Osteoblast (primary cell): Measurements from ENCODE around the gene RECQL5. TPM values are rescaled to one million over a fixed set of nuclear protein-coding genes. Genes with fewer than 3 reads are reported as not detected.

Source experiments
- DNase-seq: peaks from one replicate; pipeline ENCODE4 v3.0.0; 2011; ENCODE audit warnings: low spot score, mixed read lengths; ENCODE audit not compliant: insufficient read length; ENCODE audit errors: missing footprints
- H2AFZ ChIP-seq: 2 replicates; pipeline ENCODE4 v1.6.0; 2011; ENCODE audit warnings: mild to moderate bottlenecking, low read length
- H3K27ac ChIP-seq: 2 replicates; pipeline ENCODE4 v1.5.1; 2011; ENCODE audit warnings: mild to moderate bottlenecking, low read depth, low read length, moderate library complexity
- H3K27me3 ChIP-seq: 2 replicates; pipeline ENCODE4 v1.6.0; 2012; ENCODE audit warnings: mild to moderate bottlenecking, control low read depth, inconsistent platforms, low read length, moderate library complexity; ENCODE audit not compliant: insufficient read depth
- H3K36me3 ChIP-seq: 2 replicates; pipeline ENCODE4 v1.5.1; 2011; ENCODE audit warnings: mild to moderate bottlenecking, low read length, control low read depth, moderate library complexity; ENCODE audit not compliant: insufficient read depth
- H3K4me1 ChIP-seq: 2 replicates; pipeline ENCODE4 v1.5.1; 2011; ENCODE audit warnings: mild to moderate bottlenecking, low read length, control low read depth, moderate library complexity; ENCODE audit not compliant: insufficient read depth
- H3K4me2 ChIP-seq: 2 replicates; pipeline ENCODE4 v1.6.0; 2011; ENCODE audit warnings: mild to moderate bottlenecking, low read length; ENCODE audit not compliant: insufficient read depth
- H3K4me3 ChIP-seq: fragments of 200-600 bp; sonication (generic); 3 replicates; pipeline ENCODE4 v1.5.1; 2012; ENCODE audit warnings: mild to moderate bottlenecking, low read length, inconsistent platforms; ENCODE audit not compliant: insufficient read depth
- H3K79me2 ChIP-seq: 2 replicates; pipeline ENCODE4 v1.6.0; 2012; ENCODE audit warnings: mild to moderate bottlenecking, low read length, control low read depth, inconsistent platforms; ENCODE audit not compliant: insufficient read depth
- H3K9me3 ChIP-seq: 2 replicates; pipeline ENCODE4 v1.5.1; 2011; ENCODE audit warnings: low read depth, low read length, control low read depth
- H4K20me1 ChIP-seq: 2 replicates; pipeline ENCODE4 v1.6.0; 2012; ENCODE audit warnings: mild to moderate bottlenecking, low read length, control low read depth; ENCODE audit not compliant: insufficient read depth
- total RNA-seq: library from RNA; depleted of rRNA; stranded (reverse); fragments of >200 nt; gene quantifications from 2 replicates; pipeline ENCODE4 v1.2.3, GENCODE V29; 2012
- TF ChIP-seq, protein P1 (sequence below): IDR thresholded peaks from 2 replicates; pipeline ENCODE4 v1.5.1; 2011; ENCODE audit warnings: mild to moderate bottlenecking, low read depth, low read length, moderate library complexity; ENCODE audit errors: extremely low read depth

RECQL5 gene
- total RNA-seq, 1 donor = 17.7 TPM

DNA sequence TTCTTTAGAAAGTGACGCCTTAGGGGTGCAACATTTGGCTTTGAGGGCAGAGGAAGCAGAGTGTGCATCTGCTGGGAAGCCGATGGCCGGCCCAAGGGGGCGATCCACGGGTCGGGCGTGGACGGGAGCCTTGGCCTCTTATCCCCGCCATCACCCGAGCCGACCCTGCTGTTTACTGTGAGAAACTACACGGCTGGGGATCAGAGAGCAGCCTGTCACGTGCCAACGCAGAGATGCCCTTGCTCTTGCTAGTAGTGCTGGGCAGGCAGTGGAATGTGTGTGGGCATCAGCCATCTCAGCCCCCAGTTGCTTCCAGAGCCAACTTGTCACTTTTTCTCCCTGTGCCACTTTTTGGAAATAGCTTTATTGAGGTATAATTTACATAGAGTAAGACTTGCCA, 27.6 kb upstream of the RECQL5 start:
- Histone ChIP-seq H2AFZ (no peak overlapping the region), H3K27ac (peak overlapping the region; percentile 87), H3K4me1 (peaks cover 56% of the 10 kb centered on the region), H3K27me3 (no peaks in the 10 kb centered on the region), H3K79me2 (peaks cover 55% of the 10 kb centered on the region), H3K4me2 (peak overlapping the region; percentile 73), H3K36me3 (peaks cover 19% of the 10 kb centered on the region), H3K9me3 (no peaks in the 10 kb centered on the region), H3K4me3 (no peak overlapping the region), H4K20me1 (peaks cover 17% of the 10 kb centered on the region)
- TF ChIP-seq, protein P1, sequence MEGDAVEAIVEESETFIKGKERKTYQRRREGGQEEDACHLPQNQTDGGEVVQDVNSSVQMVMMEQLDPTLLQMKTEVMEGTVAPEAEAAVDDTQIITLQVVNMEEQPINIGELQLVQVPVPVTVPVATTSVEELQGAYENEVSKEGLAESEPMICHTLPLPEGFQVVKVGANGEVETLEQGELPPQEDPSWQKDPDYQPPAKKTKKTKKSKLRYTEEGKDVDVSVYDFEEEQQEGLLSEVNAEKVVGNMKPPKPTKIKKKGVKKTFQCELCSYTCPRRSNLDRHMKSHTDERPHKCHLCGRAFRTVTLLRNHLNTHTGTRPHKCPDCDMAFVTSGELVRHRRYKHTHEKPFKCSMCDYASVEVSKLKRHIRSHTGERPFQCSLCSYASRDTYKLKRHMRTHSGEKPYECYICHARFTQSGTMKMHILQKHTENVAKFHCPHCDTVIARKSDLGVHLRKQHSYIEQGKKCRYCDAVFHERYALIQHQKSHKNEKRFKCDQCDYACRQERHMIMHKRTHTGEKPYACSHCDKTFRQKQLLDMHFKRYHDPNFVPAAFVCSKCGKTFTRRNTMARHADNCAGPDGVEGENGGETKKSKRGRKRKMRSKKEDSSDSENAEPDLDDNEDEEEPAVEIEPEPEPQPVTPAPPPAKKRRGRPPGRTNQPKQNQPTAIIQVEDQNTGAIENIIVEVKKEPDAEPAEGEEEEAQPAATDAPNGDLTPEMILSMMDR = no peak
- no peak for DNase-seq

DNA sequence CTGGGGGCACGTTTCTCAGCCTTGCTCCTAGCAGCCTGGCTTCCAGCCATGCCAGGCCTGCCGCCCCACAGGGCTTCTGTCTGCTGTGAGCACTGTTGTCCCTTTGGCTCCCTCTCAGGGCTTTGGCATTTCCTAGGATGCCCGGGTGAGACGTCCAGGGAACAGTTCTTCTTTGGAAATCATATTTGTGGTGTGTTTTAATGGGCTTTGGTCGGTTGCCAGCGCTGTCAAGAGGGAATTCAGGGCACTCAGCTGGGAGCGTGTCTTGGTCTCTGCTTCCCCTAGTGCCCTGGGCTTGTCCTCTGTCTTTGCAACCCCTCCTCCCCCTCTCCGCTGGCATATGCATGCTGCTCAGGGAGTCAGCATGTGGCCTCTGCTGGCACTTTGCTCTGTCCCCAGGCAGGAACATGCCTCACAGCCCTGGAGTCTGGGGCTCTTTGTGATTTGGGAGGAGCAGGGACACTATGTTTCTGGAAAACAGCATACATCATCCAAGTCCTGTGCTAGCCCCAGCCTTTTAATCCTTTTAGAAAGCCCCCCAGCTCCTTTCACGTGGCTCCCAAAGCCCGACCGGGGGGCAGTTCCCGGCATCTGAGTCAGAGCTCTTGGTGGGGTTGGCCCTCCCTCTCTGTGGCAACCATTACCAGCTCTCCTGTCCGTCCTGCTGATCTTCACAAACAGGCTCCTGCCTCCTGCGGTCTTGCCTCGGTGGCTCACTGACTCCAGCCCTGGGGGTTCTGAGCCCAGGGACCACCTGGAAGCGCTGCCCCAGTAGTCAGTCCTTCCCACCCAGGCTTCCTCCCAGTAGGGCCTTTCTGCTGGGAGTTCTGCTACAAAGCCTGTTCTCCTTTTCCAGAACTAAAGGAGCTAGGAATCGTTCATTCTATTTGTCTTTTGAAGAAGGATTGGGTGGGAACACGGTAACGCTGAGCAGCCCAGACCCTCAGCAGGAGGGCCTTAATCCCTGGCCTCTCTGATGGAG, 26.8 kb upstream of the RECQL5 start:
- TF ChIP-seq, protein P1 = peak; percentile 39
- H4K20me1 ChIP-seq = peaks cover 17% of the 10 kb centered on the region
- H3K4me2 ChIP-seq = peak overlapping the region; percentile 73
- DNase-seq = peak; percentile 95
- peak overlapping the region; percentile 37 for H3K4me3 ChIP-seq
- H3K9me3 ChIP-seq = no peaks in the 10 kb centered on the region
- peak overlapping the region; percentile 31 for H2AFZ ChIP-seq
- peaks cover 19% of the 10 kb centered on the region for H3K36me3 ChIP-seq
- no peaks in the 10 kb centered on the region for H3K27me3 ChIP-seq
- H3K79me2 ChIP-seq = peaks cover 61% of the 10 kb centered on the region
- H3K27ac ChIP-seq = peak overlapping the region; percentile 87
- peaks cover 55% of the 10 kb centered on the region for H3K4me1 ChIP-seq

DNA sequence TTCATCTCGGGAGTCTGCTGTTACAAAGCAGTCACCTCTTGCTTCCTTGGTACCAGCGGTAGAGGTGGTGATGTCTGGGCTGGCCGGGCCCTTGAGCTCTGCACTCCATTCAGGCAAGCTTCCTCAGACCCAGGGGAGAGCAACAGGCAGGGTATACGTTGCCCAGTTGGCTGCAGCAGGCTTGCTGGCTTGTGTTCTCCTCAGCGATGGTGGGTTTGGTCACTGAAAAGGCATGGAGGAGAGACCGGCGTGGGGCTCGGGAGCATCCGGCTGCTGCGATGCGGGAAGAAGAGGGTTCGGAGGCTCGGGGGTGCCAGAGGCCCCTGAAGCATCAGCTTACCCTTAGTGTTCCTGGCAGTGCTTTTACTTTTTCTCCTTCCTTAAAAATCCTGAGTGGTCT, 26.0 kb upstream of the RECQL5 start:
- no peak overlapping the region for H3K4me3 ChIP-seq
- peak overlapping the region; percentile 87 for H3K27ac ChIP-seq
- H3K79me2 ChIP-seq = peaks cover 66% of the 10 kb centered on the region
- no peaks in the 10 kb centered on the region for H3K9me3 ChIP-seq
- H3K27me3 ChIP-seq = no peaks in the 10 kb centered on the region
- H3K4me2 ChIP-seq = peak overlapping the region; percentile 73
- TF ChIP-seq, protein P1 = no peak
- H3K4me1 ChIP-seq = peaks cover 60% of the 10 kb centered on the region
- no peak for DNase-seq
- H4K20me1 ChIP-seq = peaks cover 17% of the 10 kb centered on the region
- H3K36me3 ChIP-seq = peaks cover 19% of the 10 kb centered on the region
- H2AFZ ChIP-seq = no peak overlapping the region
